Activated CD4-positive, CD25-positive, alpha-beta regulatory T cell treated with anti-CD3 and anti-CD28 coated beads, Interleukin-2, amount 50 U/mL, for 24 hours (primary cell): ENCODE results near the gene GRHPR.
"Not testable (repeated sequence)": the region's sequence is repeated elsewhere in the genome, so short reads cannot be mapped to it uniquely, and the experiment has no call there.

Experiments
- ATAC-seq, 2 donors: fragments of 150-1000 bp; cut with Tn5 transposase; one replicate each; pipeline ENCODE4 v1.10.0; 2021; ENCODE audit warnings: mild to moderate bottlenecking in 1 of 2, moderate library complexity in 1 of 2

GRHPR gene

DNA sequence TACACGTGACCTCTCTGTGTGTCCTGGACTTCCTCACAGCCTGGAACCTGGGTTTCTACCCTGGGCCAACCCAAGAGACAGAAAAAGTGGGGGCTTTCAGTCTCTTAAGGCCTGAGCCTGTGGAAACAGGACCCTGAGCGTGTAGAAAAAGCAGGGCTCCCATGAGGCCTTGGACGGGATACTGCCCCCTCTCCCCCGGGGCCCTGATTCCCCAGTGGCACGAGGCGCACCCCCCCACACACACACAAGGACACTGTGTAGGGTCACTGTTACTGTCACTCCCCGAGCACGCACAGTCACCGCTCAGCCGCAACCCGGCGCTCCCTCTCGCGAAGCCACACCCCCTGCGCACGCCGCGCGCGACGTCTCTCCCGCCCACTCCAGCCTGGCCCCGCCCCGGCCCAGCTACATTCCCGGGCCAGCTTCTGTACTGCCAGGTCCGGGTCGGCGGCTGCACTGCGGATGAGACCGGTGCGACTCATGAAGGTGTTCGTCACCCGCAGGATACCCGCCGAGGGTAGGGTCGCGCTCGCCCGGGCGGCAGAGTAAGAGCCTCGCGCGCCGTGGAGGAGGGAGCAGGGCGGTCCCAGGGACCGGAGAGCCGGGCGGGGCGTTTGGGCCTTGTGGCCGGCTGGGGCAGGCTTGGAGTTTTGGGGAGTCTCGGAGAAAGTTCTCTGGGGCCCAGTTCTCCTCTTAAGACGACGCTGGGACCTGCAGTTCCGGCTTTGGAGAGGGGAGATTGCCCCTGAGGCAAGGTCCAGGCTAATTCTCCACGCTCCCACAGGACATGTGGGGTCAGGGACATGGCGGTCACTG lies at the start of gene GRHPR:
GRHPR (plus strand) TSS at position 408 of the 816 bp plus-strand sequence; CDS start at position 463, 55 bp downstream.
- ATAC-seq: peak; percentile 99 to 100

DNA sequence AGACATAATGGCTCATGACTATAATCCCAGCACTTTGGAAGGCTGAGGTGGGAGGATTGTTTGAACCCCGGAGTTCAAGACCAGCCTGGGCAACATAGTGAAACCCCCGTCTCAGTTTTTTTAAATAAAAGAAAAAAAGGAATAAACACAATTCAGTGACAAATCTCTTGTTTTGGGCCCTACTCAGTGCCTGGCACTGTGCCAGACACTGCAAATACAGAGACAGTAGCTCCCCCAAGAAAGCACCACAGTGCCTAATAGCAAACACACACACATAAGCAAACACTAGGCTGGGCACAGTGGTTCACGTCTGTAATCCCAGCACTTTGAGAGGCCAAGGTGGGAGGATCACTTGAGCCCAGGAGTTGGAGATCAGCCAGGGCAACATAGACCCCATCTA lies 49.7 kb upstream of the GRHPR start:
- no peak for ATAC-seq

DNA sequence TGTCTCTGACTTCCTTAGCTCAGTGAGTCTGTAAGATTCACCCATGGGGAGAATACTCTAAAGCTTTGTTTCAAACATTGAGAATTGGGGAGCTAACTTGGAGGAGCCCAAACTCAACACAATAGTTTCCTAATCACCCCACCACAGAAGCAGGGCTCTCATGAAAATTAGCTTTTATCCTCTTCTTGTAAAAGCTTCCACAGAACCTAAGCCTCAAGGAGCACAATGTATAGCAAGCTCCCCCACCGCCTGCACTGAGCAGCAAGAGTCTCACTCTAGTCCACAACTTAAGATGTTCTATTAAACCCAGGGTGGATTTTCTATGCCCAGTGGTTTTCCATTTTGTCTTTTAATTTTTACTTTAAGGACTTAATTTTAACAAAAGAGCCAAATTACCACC lies 48.9 kb upstream of the GRHPR start:
- no peak for ATAC-seq

DNA sequence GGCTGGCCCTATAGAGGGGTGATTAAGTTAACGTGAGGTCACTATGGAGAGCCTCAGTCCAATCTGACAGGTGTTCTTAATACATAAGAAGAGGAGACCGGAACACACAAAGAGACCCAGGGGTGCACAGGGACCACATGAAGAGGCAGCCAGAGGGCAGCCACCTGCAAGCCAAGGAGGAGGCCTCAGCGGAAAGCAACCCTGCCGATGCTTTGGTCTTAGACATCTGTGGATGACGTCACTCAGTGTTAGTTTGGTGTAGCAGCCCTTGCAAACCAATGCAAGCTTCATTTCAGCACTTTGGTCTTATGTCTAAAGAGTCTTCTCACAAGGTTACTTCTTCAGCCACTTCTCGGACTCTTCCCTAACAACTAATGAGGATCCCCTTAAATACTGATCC lies 47.6 kb upstream of the GRHPR start:
- ATAC-seq: no peak

DNA sequence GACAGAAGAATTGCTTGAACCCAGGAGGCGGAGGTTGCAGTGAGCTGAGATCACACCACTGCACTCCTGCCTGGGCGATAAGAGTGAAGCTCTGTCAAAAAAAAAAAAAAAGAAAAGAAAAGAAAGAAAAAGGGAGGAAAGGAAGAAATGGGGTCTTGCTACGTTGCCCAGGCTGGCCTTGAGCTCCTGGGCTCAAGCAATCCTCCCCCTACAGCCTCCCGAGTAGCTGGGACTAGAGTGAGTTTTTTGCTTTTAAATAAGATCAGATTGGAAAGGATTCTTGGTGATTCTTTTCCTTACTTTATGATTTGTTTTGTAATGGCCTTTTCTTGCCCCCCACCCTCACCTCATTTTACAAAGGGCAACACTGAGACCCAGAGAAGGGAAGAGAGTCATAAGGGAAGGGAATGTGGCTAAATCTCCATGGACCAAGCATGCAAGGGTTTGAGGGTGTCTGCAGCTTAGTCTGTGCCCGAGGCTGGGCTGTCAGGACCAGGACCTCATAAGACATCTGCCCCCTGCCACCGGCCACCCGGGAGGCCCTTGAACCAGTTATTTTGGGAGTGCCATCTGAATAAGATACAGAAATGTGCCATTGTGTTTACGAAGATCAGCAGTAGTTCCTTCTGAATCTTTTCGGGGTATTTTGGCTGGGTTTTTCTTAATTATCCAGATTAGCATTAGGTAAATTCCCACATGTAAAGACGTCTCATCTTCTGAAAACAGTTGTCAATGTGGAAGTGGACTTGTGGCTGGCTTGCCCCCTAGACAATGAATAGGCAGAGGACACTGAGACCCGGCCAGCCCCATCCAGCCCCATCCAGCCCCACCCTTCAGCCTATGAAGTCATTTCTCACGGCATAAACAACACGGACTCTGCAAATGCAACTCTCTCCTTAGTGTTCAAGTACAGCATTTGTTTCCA lies 44.5 kb upstream of the GRHPR start:
- peak; percentile 58 to 69 for ATAC-seq

DNA sequence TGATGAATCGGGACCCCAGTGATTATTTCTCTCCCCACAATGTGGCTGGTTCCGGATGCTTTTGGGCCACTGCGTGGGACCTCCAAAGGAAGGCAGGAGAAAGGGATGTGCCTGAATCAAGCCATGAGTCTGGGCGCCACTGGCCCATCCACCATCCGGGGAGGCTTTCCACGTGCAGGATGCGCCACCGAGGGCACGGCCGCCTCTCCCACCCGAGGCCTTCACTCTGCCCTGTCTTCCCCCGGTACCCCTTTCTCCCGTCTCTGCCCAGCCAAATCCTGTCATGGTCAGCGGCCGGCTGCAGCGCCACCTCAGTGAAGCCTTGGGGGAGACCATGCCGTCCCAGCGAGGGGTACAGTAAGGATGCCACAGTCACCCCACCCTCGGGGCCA lies 43.9 kb upstream of the GRHPR start:
- ATAC-seq: no peak

DNA sequence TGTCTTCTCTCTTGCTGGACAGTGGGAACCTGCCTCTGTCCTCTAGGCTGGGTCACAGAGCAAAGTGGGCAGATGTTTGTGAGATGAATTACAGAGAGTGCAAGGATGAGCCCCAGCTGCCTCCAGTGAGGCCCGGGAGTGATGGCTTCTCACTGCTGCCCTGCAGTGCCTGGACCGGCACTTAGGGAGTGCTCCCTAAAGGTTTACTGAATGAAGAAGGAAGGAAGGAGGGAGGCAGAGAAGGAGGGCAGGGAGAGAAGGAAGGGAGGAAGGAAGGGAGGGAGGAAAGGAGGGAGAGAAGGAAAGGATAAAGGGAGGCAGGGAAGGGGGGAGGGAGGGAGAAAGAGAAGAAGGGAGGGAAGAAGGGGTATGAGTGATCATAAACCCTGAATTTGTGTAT lies 42.7 kb upstream of the GRHPR start:
- no peak for ATAC-seq

DNA sequence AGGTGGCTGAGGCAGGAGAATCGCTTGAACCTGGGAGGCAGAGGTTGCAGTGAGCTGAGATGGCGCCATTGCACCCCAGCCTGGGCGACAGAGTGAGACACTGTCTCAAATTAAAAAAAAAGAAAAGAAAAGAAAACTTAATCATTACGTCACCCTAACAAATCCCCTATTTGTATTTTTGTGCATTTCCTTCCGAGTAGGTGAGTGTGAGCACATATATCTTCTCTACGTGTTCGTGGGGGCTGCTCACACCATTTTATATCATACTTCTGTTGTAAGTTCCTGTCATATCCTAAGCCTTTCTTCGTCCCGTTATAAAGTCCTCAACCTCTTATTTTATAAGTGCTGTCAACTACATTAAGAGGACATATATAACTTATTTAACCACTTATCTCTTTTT lies 41.9 kb upstream of the GRHPR start:
- ATAC-seq: no peak

DNA sequence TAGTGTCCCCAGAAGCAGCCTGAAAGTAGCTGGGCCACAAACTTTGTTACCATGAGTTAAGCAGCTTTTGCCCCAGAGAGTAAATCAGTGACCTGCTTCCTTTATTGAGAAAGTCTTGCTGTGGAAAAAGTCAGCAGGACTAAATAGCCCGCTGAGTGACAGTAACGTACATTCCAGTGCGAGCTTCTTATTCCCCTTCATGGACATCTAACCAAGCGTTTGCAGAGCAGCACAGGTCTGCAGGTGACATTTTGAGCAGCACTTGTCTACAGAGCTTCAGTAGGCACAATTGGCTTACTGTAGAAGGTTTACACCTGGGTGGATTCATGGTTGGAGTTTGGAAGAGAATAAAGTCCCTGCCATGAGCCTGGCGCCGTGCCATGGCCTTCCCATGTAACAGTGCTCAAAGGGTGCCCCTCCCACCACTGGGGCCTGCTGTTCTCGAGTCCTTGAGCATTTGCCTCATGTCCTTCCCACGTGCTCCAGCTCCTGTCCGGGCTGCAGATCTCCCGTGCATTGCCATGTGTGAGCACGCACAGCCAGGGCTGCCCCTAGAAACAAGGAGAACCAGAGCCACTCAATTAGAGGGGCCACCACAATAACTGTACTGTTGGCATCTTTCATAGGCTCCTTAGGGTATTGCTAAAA lies 41.3 kb upstream of the GRHPR start:
- ATAC-seq: no peak

DNA sequence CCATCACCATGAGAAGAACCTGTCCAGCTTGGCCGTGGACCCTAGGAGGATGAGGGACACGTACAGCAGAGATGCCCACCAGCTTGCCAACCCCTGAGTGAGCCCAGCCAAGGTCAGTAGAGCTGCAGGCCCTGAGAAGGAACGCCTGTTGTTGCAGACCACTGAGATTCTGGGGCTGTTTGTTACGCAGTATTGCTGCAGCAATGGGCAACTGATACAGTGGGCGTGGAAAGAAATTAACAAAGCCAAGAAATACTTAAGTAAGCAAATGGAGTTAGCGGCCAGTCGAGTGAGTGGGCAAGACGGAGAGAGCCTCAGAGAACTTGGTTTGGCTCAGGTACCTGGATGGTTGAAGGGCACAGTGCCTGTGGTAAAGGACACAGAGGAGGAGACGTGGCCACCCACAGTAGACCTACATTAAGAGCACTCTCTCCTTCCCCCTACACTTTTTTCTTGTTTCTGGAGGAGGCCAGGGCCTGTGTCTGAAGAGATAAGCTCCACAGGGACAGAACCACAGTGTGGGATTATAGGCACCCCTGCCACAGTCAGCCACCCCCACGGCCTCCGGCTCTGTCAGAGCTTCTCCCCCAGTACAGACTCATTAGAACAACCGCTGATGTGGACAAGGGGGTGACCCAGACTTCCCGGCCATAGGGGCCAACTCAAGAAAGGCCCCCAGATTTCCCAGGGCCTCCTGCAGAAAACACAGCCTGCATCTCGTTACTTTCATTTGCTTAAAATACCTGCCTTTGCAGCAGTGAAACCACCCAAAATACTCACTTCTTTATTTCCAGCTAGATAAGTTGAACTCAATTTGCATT lies 40.1 kb upstream of the GRHPR start:
- ATAC-seq: no peak

DNA sequence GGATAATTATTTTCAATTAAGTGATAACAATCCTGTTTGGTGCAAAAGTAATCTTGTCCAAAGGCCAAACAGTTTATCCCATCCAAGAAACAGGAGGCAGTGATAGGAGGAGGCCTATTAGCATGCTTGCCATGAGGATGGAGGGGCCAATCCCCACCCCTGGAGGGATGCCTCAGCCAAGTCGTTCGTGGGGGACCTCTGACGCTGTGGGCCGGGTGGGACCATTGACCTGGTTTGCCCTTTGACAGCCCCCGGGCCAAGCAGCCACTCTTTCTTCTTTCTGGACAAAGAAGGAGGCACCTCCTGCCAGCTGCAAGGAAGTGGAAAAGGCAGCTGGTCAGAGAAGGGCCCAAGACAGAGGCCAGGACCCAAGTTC lies 39.5 kb upstream of the GRHPR start:
- no peak for ATAC-seq

DNA sequence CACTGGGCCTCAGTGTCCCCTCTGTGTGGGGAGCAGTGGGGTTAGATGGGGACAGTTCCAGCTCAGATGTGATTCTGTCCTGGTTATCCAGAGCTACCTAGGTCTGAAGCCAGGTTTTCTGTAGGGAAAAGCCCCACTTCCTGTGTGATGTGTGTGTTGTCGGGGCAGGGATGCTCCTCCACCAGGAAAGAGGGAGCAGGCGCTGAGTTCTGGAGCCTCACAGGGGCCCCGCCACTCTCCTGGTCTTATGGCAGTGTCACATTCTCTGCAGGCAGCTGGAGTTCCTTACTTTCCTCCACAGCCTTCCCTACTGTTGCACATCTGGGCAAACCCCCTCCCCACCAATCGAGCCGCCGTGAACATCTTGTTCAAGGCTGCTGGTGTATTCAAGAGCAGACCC lies 39.1 kb upstream of the GRHPR start:
- no peak for ATAC-seq

DNA sequence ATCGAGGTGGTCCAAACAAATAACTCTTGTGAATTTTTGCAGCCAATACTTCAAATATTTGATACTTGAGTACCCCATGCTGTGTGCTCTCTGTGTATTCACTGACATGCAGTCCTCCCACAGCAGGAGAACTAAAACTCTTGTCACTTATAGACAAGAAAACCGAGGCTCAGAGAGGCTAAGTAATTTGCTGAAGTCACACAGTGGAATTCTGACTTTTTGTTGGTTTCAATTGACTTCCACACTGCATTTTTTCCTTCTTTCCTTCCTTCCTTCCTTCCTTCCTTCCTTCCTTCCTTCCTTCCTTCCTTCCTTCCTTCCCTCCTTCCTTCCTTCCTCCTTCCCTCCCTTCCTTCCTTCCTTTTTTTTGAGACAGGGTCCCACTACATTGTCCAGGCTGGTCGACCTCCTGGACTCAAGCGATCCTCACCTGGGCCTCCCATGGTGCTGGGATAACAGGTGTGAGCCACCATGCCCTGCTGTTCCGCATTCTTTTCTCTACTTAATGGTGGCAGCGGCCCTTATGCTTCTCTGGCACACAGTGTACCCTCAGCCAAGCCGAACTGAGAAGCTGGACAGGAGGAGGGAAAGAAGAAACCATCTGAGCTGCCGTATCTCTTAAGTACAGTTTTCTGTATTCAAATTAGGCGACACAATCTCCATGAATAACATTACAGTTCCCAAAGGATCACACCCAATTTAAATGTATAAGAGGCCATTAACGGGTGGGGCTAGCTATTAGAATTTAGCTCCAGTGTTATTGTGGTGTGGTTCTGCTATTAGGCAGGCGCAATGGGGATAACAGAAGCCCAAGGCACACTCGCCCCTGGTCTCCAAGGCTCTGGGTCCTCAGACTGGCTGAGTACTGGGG lies 38.4 kb upstream of the GRHPR start:
- no peak for ATAC-seq

DNA sequence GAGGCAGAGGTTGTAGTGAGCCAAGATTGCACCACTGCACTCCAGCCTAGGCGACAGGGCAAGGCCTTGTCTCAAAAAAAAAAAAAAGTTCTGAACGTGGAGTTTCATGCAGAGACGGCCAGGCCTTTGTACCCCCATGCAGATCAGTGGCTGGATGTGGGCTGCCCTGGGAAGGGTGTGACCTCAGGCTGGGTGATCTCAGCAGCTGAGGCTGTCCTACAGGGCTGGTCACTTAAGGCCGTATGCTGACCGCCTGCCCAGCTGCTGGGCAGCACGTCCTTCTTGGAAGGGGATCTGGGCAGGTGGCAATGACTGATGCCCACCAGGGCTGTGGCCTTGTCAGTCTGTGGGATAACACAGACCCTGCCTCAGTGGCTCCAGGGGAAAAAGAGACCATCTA lies 37.2 kb upstream of the GRHPR start:
- no peak for ATAC-seq

DNA sequence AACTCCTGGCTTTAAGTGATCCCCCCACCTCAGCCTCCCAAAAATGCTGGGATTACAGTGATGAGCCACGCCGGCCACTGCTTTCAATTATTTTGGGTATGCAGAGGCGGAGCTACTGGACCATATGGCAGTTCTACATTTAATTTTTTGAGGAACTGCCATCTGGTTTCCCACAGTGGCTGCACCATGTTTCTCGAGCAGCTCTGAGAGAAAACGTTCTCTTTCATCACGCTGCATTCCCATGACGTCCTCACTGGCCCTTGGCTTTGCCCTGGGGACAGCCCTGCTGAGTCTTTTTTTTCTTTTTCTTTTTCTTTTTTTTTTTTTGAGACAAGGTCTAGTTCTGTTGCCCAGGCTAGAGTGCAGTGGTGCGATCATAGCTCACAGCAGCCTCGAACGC lies 35.5 kb upstream of the GRHPR start:
- ATAC-seq: no peak

DNA sequence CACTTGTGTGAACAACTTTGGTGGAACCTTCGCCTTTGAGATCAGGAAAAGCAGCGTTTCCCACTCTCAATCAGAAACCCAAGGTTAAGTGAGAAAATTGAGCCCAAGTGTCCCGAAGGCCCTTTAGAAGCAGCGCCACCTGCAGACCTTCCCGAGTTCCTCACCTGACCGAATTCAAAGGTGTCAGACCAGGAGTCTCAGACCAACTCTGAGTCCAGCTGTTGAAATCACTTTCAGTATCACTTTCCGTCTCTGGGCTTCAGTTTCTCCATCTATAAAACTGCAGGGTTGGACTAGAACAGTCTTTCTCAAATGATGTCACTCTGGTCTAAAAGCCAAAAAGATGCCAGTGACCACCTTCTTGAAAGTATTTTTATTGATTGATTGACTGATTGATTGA lies 31.7 kb upstream of the GRHPR start:
- ATAC-seq: peak in 1 of 2 donors; percentile 30

DNA sequence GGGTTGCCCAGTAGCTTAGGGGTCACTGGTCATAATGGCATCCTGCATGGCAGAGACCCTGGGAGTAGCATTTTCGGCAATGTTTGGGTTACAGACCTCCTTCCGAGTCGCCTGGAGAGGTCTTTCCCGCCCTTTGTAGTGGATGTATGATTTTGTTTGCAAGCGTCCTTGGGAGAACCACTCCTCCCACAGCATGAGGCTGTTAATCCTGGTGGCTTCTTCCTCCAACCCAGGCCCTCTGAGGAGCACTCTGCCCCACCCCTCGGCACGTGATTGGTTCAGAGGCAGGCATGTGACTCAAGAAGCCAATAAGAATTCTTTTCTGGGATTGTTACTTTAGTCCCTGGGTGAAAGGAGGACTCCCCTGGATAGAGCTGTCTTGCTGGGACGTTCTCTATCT lies 30.2 kb upstream of the GRHPR start:
- no peak for ATAC-seq

DNA sequence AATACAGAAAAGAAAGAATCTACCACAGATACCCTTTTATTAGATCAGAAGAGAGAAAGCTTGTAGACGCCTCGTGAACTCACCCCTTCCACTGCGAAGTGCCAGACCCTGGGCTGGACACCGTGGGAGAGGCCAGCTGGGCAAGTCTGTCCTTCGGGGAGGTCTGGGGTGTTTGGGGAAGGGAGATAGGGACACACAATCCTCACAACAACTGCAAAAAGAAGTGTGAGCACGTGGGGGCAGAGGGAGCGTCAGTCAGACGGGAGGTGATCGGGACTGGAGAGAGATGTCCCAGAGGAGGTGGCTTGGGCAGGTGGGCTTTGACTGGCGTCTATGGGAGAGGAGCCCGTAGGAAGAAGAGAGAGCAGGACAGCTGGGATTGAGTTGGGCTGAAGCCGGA lies 27.3 kb upstream of the GRHPR start:
- no peak for ATAC-seq

DNA sequence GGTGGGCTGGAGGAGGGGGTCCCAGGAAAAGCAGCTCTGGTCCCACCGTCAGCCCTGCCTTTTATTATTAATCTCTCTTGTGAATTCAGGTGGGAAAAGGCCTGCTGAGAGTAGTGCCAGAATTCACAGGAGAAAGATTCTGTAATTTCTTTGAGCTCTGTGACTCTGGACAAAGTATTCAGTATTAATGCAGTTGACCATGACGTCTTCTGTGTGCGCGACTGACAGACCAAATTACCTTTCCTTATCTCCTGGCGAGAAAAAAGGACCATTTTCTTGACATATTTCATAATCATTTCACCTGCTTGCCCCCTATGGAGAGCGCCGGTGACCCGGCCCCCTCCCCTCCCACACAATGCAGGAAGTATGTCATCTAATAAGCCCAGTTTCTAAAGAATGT lies 26.8 kb upstream of the GRHPR start:
- ATAC-seq: no peak

DNA sequence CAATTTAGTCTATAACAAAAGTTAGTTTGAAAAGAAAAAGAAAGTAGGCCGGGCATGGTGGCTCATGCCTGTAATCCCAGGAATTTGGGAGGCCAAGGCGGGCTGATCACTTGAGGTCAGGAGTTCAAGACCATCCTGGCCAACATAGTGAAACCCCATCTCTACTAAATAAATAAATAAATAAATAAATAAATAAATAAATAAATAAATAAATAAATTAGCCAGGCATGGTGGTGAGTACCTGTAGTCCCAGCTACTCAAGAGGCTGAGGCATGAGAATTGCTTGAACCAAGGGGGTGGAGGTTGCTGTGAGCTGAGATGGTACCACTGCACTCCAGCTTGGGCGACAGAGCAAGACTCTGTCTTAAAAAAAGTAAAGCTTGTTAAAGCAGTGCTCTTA lies 24.5 kb upstream of the GRHPR start:
- ATAC-seq: not testable (repeated sequence)

DNA sequence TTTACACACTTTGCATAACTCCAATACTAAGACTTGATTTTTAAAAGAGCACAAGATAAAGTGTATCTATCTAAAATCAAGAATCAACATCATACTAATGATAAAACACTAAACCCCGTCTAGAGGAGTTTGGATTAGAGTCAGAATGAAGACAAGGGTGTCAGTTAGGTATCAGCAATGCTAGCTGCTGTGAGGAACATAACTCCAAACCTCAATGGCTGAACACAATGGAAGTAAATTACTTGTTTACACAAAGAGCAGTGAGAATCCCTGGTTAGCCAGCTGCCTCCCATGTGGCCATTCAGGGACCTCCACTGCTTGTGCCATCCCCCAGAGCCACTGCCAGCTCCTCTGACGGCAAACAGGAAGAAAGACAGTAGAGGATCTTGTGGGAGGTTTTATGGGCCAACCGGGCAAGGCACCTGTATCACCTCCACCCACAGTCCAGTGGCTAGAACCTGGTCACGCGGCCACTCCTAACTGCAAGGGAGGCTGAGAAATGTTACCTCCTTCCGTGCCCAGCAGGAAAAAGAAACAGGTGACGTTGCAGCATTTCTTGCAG lies 24.0 kb upstream of the GRHPR start:
- no peak for ATAC-seq
